ENCODE data around the gene LPAR5.

LPAR5 gene

DNA sequence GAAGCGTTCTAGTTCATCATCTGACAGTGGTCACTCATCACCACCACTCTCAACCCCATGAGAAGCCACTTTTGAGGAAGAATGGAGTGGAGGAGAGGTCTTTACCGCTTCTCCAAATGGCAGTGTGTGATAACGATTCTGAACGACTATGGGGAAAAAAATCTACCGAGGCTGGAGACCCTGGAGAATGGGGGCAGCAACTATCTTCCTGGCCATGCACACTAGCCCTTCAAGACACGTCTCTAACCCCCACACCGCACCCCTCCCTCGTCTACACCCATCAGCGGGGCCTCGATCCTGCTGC is 26.8 kb upstream of the LPAR5 start:
- TF ChIP-seq FOXP2 (optimal IDR thresholded peaks at IDR 0.05; ENCODE audit: borderline replicate concordance, extremely low read depth, extremely low read length, insufficient read depth), result no peak

DNA sequence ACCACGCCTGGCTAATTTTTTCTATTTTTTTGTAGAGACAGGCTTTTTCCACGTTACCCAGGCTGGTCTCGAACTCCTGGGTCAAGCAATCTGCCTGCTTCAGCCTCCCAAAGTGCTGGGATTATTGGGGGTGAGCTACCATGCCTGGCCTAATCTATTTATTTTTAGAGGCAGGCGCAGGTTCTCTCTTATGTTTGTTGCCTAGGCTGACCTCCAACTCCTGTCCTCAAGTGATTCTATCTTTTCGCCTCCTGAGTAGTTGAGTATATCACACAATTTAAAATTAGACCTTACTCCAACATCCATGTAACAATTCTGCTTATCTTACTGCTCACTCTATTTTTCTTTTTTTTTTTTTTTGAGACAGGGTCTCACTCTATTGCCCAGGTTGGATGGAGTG is 18.2 kb upstream of the LPAR5 start:
- no peak for TF ChIP-seq FOXP2 (optimal IDR thresholded peaks at IDR 0.05; ENCODE audit: borderline replicate concordance, extremely low read depth, extremely low read length, insufficient read depth)
- no peak for TF ChIP-seq TAF1 (IDR thresholded peaks at IDR 0.05; ENCODE audit: borderline replicate concordance, insufficient read depth, low read length)
- TF ChIP-seq, protein P1, sequence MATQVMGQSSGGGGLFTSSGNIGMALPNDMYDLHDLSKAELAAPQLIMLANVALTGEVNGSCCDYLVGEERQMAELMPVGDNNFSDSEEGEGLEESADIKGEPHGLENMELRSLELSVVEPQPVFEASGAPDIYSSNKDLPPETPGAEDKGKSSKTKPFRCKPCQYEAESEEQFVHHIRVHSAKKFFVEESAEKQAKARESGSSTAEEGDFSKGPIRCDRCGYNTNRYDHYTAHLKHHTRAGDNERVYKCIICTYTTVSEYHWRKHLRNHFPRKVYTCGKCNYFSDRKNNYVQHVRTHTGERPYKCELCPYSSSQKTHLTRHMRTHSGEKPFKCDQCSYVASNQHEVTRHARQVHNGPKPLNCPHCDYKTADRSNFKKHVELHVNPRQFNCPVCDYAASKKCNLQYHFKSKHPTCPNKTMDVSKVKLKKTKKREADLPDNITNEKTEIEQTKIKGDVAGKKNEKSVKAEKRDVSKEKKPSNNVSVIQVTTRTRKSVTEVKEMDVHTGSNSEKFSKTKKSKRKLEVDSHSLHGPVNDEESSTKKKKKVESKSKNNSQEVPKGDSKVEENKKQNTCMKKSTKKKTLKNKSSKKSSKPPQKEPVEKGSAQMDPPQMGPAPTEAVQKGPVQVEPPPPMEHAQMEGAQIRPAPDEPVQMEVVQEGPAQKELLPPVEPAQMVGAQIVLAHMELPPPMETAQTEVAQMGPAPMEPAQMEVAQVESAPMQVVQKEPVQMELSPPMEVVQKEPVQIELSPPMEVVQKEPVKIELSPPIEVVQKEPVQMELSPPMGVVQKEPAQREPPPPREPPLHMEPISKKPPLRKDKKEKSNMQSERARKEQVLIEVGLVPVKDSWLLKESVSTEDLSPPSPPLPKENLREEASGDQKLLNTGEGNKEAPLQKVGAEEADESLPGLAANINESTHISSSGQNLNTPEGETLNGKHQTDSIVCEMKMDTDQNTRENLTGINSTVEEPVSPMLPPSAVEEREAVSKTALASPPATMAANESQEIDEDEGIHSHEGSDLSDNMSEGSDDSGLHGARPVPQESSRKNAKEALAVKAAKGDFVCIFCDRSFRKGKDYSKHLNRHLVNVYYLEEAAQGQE (IDR thresholded peaks at IDR 0.05; ENCODE audit: insufficient read depth in 1 of 2, low read depth in 2 of 2, low read length in 2 of 2), result no peak
- TF ChIP-seq POLR2AphosphoS5 (IDR thresholded peaks at IDR 0.05; ENCODE audit: low read depth, low read length), result no peak
- no peak for TF ChIP-seq SIN3A (IDR thresholded peaks at IDR 0.05; ENCODE audit: borderline replicate concordance, insufficient read depth, low read length)

DNA sequence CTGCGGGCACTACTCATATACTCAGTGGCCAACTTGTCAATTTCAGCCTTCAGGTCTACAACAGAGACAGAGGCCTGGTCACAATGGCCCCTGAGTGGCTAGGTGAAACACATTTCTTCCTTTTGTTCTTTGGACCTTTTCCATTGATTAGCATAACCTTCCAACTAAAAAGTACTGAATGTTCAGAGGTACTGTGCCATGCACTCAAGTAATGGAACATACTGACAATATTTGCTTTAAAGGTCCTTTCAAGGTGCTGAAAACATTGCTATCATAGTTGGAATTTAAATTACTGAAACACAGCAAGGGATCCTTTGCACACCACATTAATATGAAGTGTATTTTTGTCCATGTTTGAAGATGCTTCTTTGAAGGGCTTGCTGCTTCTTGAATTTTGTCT is 17.6 kb upstream of the LPAR5 start:
- TF ChIP-seq TAF1 (IDR thresholded peaks at IDR 0.05; ENCODE audit: borderline replicate concordance, insufficient read depth, low read length), result no peak
- no peak for TF ChIP-seq POLR2AphosphoS5 (IDR thresholded peaks at IDR 0.05; ENCODE audit: low read depth, low read length)
- TF ChIP-seq, protein P1 (IDR thresholded peaks at IDR 0.05; ENCODE audit: insufficient read depth in 1 of 2, low read depth in 2 of 2, low read length in 2 of 2), result no peak
- TF ChIP-seq FOXP2 (optimal IDR thresholded peaks at IDR 0.05; ENCODE audit: borderline replicate concordance, extremely low read depth, extremely low read length, insufficient read depth), result no peak
- no peak for TF ChIP-seq SIN3A (IDR thresholded peaks at IDR 0.05; ENCODE audit: borderline replicate concordance, insufficient read depth, low read length)

DNA sequence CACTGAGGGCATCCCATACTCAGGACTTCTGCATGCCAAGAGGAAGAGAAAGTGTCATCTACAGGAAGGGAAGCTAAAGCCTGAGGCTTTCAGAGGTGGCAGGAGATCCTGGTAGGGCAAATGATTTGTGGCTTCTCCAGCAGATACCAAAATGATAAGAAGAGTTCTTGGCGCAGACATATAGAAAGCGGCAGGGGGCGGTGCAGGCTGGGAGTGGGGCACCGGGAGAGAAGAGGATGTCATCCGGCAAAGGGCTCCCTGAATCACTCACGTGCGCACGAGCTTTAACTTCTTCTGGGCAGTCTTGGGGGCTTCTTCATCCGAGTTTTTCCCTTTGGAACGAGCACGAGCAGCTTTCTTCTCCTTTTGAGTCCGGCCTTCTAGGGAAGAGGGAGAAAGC is 16.6 kb upstream of the LPAR5 start:
- no peak for TF ChIP-seq TAF1 (IDR thresholded peaks at IDR 0.05; ENCODE audit: borderline replicate concordance, insufficient read depth, low read length)
- TF ChIP-seq POLR2AphosphoS5 (IDR thresholded peaks at IDR 0.05; ENCODE audit: low read depth, low read length), result no peak
- TF ChIP-seq, protein P1 (IDR thresholded peaks at IDR 0.05; ENCODE audit: insufficient read depth in 1 of 2, low read depth in 2 of 2, low read length in 2 of 2), result no peak
- no peak for TF ChIP-seq FOXP2 (optimal IDR thresholded peaks at IDR 0.05; ENCODE audit: borderline replicate concordance, extremely low read depth, extremely low read length, insufficient read depth)
- TF ChIP-seq SIN3A (IDR thresholded peaks at IDR 0.05; ENCODE audit: borderline replicate concordance, insufficient read depth, low read length), result no peak

DNA sequence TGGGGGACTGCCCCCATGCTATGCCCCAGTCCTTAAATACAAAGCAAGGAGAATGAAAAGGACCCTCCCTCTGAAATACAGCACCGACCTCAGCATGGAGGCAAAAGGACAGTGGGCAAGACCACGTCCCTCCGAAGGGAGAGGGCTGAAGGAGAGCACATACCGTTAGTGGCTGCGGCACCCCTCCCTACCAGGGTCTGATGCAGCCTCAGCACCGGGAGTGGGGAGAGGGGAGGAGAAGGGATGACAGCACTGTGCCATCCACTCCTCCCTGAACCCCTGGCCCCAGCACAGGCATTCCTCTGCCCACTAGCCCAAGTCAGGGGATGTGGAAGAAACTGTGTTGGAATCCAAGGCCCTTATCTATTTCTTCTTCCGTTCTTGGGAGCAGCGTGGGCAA is 15.1 kb upstream of the LPAR5 start:
- no peak for TF ChIP-seq FOXP2 (optimal IDR thresholded peaks at IDR 0.05; ENCODE audit: borderline replicate concordance, extremely low read depth, extremely low read length, insufficient read depth)

DNA sequence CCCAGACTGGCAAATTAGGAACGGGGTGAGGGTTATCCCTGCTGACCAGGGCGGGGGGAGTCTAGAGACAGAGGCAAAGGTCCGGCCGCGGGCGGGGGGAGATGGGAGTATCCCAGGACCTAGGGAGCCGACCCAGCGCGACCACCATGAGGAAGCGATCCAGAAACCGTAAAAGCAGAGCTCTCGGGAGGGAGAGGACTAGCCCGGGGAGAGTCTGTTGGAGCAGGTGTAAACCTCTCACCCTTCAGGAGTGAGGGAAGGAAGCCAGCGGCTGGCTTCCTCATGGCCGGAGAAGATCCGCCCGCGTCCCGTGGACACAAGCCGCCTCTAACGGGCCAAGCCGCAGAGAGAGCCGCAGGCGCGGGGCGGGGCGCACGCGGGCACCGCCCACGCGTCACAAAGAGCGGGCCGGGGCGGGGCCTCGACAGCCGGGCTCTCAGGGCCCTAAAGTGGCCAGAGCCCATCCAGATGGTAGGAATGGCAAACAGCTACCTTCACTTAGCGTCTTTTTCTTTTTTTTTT is 11.4 kb upstream of the LPAR5 start, which contains the start of gene ACRBP:
Gene ACRBP, minus strand, starts transcription at position 350 of the 522 bp plus-strand sequence. Its CDS starts 66 bp downstream, at position 284.
- TF ChIP-seq TAF1 (IDR thresholded peaks at IDR 0.05; ENCODE audit: borderline replicate concordance, insufficient read depth, low read length) (no peak), SIN3A (IDR thresholded peaks at IDR 0.05; ENCODE audit: borderline replicate concordance, insufficient read depth, low read length) (no peak), FOXP2 (optimal IDR thresholded peaks at IDR 0.05; ENCODE audit: borderline replicate concordance, extremely low read depth, extremely low read length, insufficient read depth) (no peak), POLR2AphosphoS5 (IDR thresholded peaks at IDR 0.05; ENCODE audit: low read depth, low read length) (no peak)
- TF ChIP-seq, protein P1 (IDR thresholded peaks at IDR 0.05; ENCODE audit: insufficient read depth in 1 of 2, low read depth in 2 of 2, low read length in 2 of 2), result no peak

All from PFSK-1 (cell line).